Measurements from ENCODE around the gene EIF5A2.

The EIF5A2 gene

DNA sequence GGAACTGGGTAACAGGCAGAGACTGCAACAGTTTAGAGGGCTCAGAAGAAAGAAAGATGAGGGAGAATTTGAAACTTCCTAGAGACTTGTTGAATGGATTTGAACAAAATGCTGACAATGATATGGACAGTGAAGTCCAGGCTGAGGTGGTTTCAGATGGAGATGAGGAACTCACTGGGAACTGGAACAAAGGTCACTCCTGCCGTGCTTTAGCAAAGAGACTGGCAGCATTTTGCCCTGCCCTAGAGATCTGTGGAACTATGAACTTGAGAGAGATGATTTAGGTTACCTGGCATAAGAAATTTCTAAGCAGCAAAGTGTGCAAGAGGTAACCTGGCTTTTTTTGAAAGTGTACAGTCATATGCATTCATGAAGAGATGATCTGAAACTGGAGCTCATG is 11.7 kb downstream of the EIF5A2 start:
- no peak for TF ChIP-seq FOXP2 (optimal IDR thresholded peaks at IDR 0.05; ENCODE audit: borderline replicate concordance, extremely low read depth, extremely low read length, insufficient read depth)
- no peak for TF ChIP-seq SIN3A (IDR thresholded peaks at IDR 0.05; ENCODE audit: borderline replicate concordance, insufficient read depth, low read length)
- no peak for TF ChIP-seq POLR2AphosphoS5 (IDR thresholded peaks at IDR 0.05; ENCODE audit: low read depth, low read length)
- TF ChIP-seq, protein P1, sequence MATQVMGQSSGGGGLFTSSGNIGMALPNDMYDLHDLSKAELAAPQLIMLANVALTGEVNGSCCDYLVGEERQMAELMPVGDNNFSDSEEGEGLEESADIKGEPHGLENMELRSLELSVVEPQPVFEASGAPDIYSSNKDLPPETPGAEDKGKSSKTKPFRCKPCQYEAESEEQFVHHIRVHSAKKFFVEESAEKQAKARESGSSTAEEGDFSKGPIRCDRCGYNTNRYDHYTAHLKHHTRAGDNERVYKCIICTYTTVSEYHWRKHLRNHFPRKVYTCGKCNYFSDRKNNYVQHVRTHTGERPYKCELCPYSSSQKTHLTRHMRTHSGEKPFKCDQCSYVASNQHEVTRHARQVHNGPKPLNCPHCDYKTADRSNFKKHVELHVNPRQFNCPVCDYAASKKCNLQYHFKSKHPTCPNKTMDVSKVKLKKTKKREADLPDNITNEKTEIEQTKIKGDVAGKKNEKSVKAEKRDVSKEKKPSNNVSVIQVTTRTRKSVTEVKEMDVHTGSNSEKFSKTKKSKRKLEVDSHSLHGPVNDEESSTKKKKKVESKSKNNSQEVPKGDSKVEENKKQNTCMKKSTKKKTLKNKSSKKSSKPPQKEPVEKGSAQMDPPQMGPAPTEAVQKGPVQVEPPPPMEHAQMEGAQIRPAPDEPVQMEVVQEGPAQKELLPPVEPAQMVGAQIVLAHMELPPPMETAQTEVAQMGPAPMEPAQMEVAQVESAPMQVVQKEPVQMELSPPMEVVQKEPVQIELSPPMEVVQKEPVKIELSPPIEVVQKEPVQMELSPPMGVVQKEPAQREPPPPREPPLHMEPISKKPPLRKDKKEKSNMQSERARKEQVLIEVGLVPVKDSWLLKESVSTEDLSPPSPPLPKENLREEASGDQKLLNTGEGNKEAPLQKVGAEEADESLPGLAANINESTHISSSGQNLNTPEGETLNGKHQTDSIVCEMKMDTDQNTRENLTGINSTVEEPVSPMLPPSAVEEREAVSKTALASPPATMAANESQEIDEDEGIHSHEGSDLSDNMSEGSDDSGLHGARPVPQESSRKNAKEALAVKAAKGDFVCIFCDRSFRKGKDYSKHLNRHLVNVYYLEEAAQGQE (IDR thresholded peaks at IDR 0.05; ENCODE audit: insufficient read depth in 1 of 2, low read depth in 2 of 2, low read length in 2 of 2), result no peak
- TF ChIP-seq TAF1 (IDR thresholded peaks at IDR 0.05; ENCODE audit: borderline replicate concordance, insufficient read depth, low read length), result no peak

- no peak for TF ChIP-seq FOXP2 (optimal IDR thresholded peaks at IDR 0.05; ENCODE audit: borderline replicate concordance, extremely low read depth, extremely low read length, insufficient read depth)
- no peak for TF ChIP-seq TAF1 (IDR thresholded peaks at IDR 0.05; ENCODE audit: borderline replicate concordance, insufficient read depth, low read length)
- no peak for TF ChIP-seq POLR2AphosphoS5 (IDR thresholded peaks at IDR 0.05; ENCODE audit: low read depth, low read length)
- TF ChIP-seq, protein P1 (IDR thresholded peaks at IDR 0.05; ENCODE audit: insufficient read depth in 1 of 2, low read depth in 2 of 2, low read length in 2 of 2), result no peak
- no peak for TF ChIP-seq SIN3A (IDR thresholded peaks at IDR 0.05; ENCODE audit: borderline replicate concordance, insufficient read depth, low read length)
Measured at GRCh38 chr3:170893895-170894294, 14.5 kb downstream of the EIF5A2 start.

- TF ChIP-seq SIN3A (IDR thresholded peaks at IDR 0.05; ENCODE audit: borderline replicate concordance, insufficient read depth, low read length) (no peak), POLR2AphosphoS5 (IDR thresholded peaks at IDR 0.05; ENCODE audit: low read depth, low read length) (no peak), TAF1 (IDR thresholded peaks at IDR 0.05; ENCODE audit: borderline replicate concordance, insufficient read depth, low read length) (no peak), FOXP2 (optimal IDR thresholded peaks at IDR 0.05; ENCODE audit: borderline replicate concordance, extremely low read depth, extremely low read length, insufficient read depth) (no peak)
- TF ChIP-seq, protein P1 (IDR thresholded peaks at IDR 0.05; ENCODE audit: insufficient read depth in 1 of 2, low read depth in 2 of 2, low read length in 2 of 2), result no peak
Measured at GRCh38 chr3:170889630-170890029, 18.8 kb downstream of the EIF5A2 start.

DNA sequence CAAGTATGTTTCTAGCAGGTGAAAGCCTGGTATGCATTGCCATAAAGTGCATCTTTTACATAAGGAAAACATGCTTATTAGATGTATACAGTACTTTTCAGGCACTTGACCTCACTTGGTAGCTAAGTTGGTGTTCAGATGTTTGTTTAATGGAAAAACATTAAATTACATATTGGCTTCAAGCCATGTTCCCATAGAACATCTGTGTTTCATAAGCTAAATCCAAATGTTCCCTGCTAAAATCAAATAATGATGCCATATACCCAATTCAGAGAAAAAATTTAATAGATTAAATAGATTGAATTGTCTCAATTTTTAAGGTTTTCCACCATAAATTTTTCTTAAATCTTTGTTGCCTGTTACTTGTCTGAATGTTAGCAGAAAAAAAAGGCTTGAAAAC is 19.3 kb downstream of the EIF5A2 start:
- TF ChIP-seq TAF1 (IDR thresholded peaks at IDR 0.05; ENCODE audit: borderline replicate concordance, insufficient read depth, low read length) (no peak), POLR2AphosphoS5 (IDR thresholded peaks at IDR 0.05; ENCODE audit: low read depth, low read length) (no peak), SIN3A (IDR thresholded peaks at IDR 0.05; ENCODE audit: borderline replicate concordance, insufficient read depth, low read length) (no peak), FOXP2 (optimal IDR thresholded peaks at IDR 0.05; ENCODE audit: borderline replicate concordance, extremely low read depth, extremely low read length, insufficient read depth) (no peak)
- TF ChIP-seq, protein P1 (IDR thresholded peaks at IDR 0.05; ENCODE audit: insufficient read depth in 1 of 2, low read depth in 2 of 2, low read length in 2 of 2), result no peak

DNA sequence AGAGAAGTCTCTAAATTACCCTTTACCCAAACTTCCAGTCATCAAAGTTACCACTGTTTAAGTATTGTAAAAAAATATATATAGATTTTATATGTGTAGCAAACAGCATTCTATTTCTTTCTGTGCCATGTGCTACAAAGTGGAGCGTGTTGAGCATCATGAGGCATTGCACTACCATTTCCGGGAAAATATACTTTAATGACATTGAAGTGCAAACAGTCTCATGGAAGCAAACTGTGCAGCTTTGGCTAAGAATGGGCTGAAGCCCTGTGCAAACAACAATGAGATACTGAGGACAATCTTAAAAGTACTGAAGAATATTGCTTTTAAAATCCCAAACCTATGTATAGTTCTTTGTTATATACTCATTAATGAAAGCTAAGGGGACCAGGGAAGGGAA is 31.9 kb downstream of the EIF5A2 start:
- TF ChIP-seq SIN3A (IDR thresholded peaks at IDR 0.05; ENCODE audit: borderline replicate concordance, insufficient read depth, low read length), result no peak
- TF ChIP-seq, protein P1 (IDR thresholded peaks at IDR 0.05; ENCODE audit: insufficient read depth in 1 of 2, low read depth in 2 of 2, low read length in 2 of 2), result no peak
- no peak for TF ChIP-seq POLR2AphosphoS5 (IDR thresholded peaks at IDR 0.05; ENCODE audit: low read depth, low read length)
- no peak for TF ChIP-seq TAF1 (IDR thresholded peaks at IDR 0.05; ENCODE audit: borderline replicate concordance, insufficient read depth, low read length)
- TF ChIP-seq FOXP2 (optimal IDR thresholded peaks at IDR 0.05; ENCODE audit: borderline replicate concordance, extremely low read depth, extremely low read length, insufficient read depth), result no peak
